Breast epithelium (tissue), 4 donors: ENCODE measurements around the gene DTX3L. TPM values are rescaled to one million over a fixed set of nuclear protein-coding genes. Genes with fewer than 3 reads are reported as not detected.

Experiments
- DNase-seq, 2 donors: peaks; one replicate each; pipeline ENCODE4 v3.0.0-alpha.2; 2019; ENCODE audit warnings: low spot score in 2 of 2
- H3K27ac ChIP-seq, 2 donors: fragments of 200-600 bp; sonication (generic) in 1 of 2; one replicate each; pipeline ENCODE4 v1.5.1; 2016 to 2019; ENCODE audit warnings: mild to moderate bottlenecking in 1 of 2
- H3K27me3 ChIP-seq, 2 donors: fragments of 200-600 bp; sonication (generic) in 1 of 2; one replicate each; pipeline versions ENCODE4 v1.5.1 to v1.6.0; 2017 to 2019; ENCODE audit warnings: control low read depth in 1 of 2, mild to moderate bottlenecking in 1 of 2
- H3K36me3 ChIP-seq: fragments of 200-600 bp; one replicate; pipeline ENCODE4 v1.5.1; 2019
- H3K4me1 ChIP-seq, 2 donors: fragments of 200-600 bp; sonication (generic); one replicate each; pipeline ENCODE4 v1.5.1; 2016 to 2019; ENCODE audit warnings: control low read depth in 1 of 2
- H3K4me3 ChIP-seq, 3 donors: fragments of 200-600 bp; sonication (generic); 1 replicate in 2 of 3; 2 replicates in 1 of 3; pipeline ENCODE4 v1.5.1; 2016 to 2019; ENCODE audit warnings: mild to moderate bottlenecking in 3 of 3, moderate library complexity in 2 of 3
- H3K9me3 ChIP-seq, 2 donors: fragments of 200-600 bp; sonication (generic) in 1 of 2; one replicate each; pipeline ENCODE4 v1.5.1; 2016 to 2019; ENCODE audit warnings: control low read depth in 1 of 2
- CTCF ChIP-seq, 3 donors: fragments of 450-650 bp; IDR thresholded peaks; one replicate each; pipeline ENCODE4 v1.5.1; 2016 to 2017; ENCODE audit warnings: antibody characterized with exemption in 3 of 3, mild to moderate bottlenecking in 3 of 3, moderate library complexity in 3 of 3
- POLR2A ChIP-seq: fragments of 450-650 bp; IDR thresholded peaks from one replicate; pipeline ENCODE4 v1.6.1; 2016; ENCODE audit warnings: antibody characterized with exemption, mild to moderate bottlenecking, moderate library complexity
- POLR2AphosphoS5 ChIP-seq, 3 donors: sonication (generic); formaldehyde crosslinking; IDR thresholded peaks; one replicate each; pipeline ENCODE4 v1.6.1; 2017; ENCODE audit warnings: antibody characterized with exemption in 3 of 3
- intact Hi-C: fragments of 100-400 bp; cut with DNase I; formaldehyde crosslinking; loops from one replicate; pipeline ENCODE4 v1.15.1; 2023; ENCODE audit warnings: low total_unique reads
- total RNA-seq, 3 donors: library from RNA; depleted of rRNA; stranded (reverse); fragments of >200 nt; gene quantifications; one replicate each; pipeline ENCODE4 v1.1.0, GENCODE V29; 2016

The DTX3L gene
- total RNA-seq, 3 donors from 2014 or later = 19.0 to 30.1 (median 29.2) TPM

GRCh38 chr3:122548619-122549018, 15.5 kb upstream of the DTX3L start:
- H3K27ac ChIP-seq = no peak overlapping the region

GRCh38 chr3:122553171-122553570, 11.0 kb upstream of the DTX3L start:
- H3K27me3 ChIP-seq = no peaks in the 10 kb centered on the region
- no peaks in the 10 kb centered on the region for H3K4me1 ChIP-seq
- H3K9me3 ChIP-seq = no peaks in the 10 kb centered on the region
- no peak for DNase-seq
- intact Hi-C loops = no loop called here
- H3K27ac ChIP-seq = no peak overlapping the region
- TF ChIP-seq POLR2A = no peak
- TF ChIP-seq CTCF (IDR thresholded peaks at IDR 0.05) = no peak
- TF ChIP-seq POLR2AphosphoS5 (IDR thresholded peaks at IDR 0.05) = no peak
- H3K36me3 ChIP-seq = peaks cover 9% of the 10 kb centered on the region
- H3K4me3 ChIP-seq = no peak overlapping the region

More at GRCh38 chr3:122548619-122549018, 15.5 kb upstream of the DTX3L start:
- Histone ChIP-seq H3K36me3 (no peaks in the 10 kb centered on the region), H3K27me3 (no peaks in the 10 kb centered on the region), H3K4me3 (no peak overlapping the region), H3K4me1 (no peaks in the 10 kb centered on the region), H3K9me3 (no peaks in the 10 kb centered on the region)
- no peak for DNase-seq
- intact Hi-C loops = no loop called here
- TF ChIP-seq POLR2AphosphoS5 (IDR thresholded peaks at IDR 0.05) (no peak), CTCF (IDR thresholded peaks at IDR 0.05) (no peak), POLR2A (no peak)

- H3K36me3 ChIP-seq = peaks cover 9% of the 10 kb centered on the region
- no peak overlapping the region for H3K4me3 ChIP-seq
- intact Hi-C loops = no loop called here
- TF ChIP-seq POLR2AphosphoS5 (IDR thresholded peaks at IDR 0.05) = no peak
- no peak for TF ChIP-seq CTCF (IDR thresholded peaks at IDR 0.05)
- TF ChIP-seq POLR2A = no peak
- DNase-seq = no peak
- H3K4me1 ChIP-seq = no peaks in the 10 kb centered on the region
- no peaks in the 10 kb centered on the region for H3K27me3 ChIP-seq
- no peaks in the 10 kb centered on the region for H3K9me3 ChIP-seq
- no peak overlapping the region for H3K27ac ChIP-seq
These were observed 8.7 kb upstream of the DTX3L start for GRCh38 chr3:122555275-122556071.

GRCh38 chr3:122557356-122557755, 6.8 kb upstream of the DTX3L start:
- TF ChIP-seq POLR2AphosphoS5 (IDR thresholded peaks at IDR 0.05) (no peak), POLR2A (no peak), CTCF (IDR thresholded peaks at IDR 0.05) (no peak)
- intact Hi-C loops = no loop called here
- H3K9me3 ChIP-seq = no peaks in the 10 kb centered on the region
- H3K4me3 ChIP-seq = no peak overlapping the region
- peaks cover 9% of the 10 kb centered on the region for H3K36me3 ChIP-seq
- no peak overlapping the region for H3K27ac ChIP-seq
- H3K4me1 ChIP-seq = peaks cover 0 to under 1% of the 10 kb centered on the region in 2 donors
- DNase-seq = no peak
- H3K27me3 ChIP-seq = no peaks in the 10 kb centered on the region

- TF ChIP-seq CTCF (IDR thresholded peaks at IDR 0.05) = no peak
- TF ChIP-seq POLR2A = no peak
- no peak for TF ChIP-seq POLR2AphosphoS5 (IDR thresholded peaks at IDR 0.05)
- no peaks in the 10 kb centered on the region for H3K27me3 ChIP-seq
- intact Hi-C loops = no loop called here
- no peak overlapping the region for H3K4me3 ChIP-seq
- DNase-seq = no peak
- H3K27ac ChIP-seq = no peak overlapping the region
- H3K9me3 ChIP-seq = no peaks in the 10 kb centered on the region
- peaks cover 9% of the 10 kb centered on the region for H3K36me3 ChIP-seq
- H3K4me1 ChIP-seq = peaks cover 0 to 9% of the 10 kb centered on the region in 2 donors
These were observed 5.5 kb upstream of the DTX3L start for GRCh38 chr3:122558605-122559004.
